ENCODE results near the gene RANBP1. TPM values are rescaled to one million over a fixed set of nuclear protein-coding genes. Genes with fewer than 3 reads are reported as not detected.

RANBP1 gene
- total RNA-seq, 4 donors from 2014 or later = 135 to 238 (median 176) TPM

DNA sequence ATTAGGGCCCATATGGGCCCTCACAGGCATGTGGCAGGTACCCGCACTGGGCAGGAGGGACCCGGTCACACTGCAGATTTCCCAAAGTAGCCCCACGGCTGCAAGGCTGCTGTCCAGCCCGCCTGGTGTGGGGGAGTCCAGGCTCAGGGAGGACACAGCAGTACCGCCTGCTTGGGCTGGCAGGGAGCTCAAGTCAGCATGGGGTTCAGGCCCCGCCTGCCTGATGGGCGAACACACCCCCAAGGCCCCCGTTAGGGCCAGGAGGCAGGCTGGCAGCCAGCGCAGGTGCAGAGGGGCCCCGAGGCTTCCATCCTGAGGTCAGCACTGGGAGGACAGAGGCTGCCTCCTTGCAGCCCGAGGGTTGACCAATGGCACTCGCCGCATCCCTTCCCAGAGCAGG, 21.2 kb downstream of the RANBP1 start:
- Histone ChIP-seq H3K4me1 (peaks cover 0 to 82% (median 56%) of the 10 kb centered on the region in 4 donors), H3K4me3 (no peak overlapping the region), H3K27me3 (no peaks in the 10 kb centered on the region), H3K36me3 (peaks cover 0 to 33% (median 0%) of the 10 kb centered on the region in 3 donors), H3K27ac (peak overlapping the region; percentile 46 to 94 (median 69)), H3K9me3 (no peaks in the 10 kb centered on the region)
- WGBS, 2 donors = 78 to 82% methylated on average over 7 to 10 of the region's 13 CpGs
- TF ChIP-seq POLR2A (IDR thresholded peaks at IDR 0.05) (no peak), EP300 (IDR thresholded peaks at IDR 0.05) (no peak)
- TF ChIP-seq, protein P1, sequence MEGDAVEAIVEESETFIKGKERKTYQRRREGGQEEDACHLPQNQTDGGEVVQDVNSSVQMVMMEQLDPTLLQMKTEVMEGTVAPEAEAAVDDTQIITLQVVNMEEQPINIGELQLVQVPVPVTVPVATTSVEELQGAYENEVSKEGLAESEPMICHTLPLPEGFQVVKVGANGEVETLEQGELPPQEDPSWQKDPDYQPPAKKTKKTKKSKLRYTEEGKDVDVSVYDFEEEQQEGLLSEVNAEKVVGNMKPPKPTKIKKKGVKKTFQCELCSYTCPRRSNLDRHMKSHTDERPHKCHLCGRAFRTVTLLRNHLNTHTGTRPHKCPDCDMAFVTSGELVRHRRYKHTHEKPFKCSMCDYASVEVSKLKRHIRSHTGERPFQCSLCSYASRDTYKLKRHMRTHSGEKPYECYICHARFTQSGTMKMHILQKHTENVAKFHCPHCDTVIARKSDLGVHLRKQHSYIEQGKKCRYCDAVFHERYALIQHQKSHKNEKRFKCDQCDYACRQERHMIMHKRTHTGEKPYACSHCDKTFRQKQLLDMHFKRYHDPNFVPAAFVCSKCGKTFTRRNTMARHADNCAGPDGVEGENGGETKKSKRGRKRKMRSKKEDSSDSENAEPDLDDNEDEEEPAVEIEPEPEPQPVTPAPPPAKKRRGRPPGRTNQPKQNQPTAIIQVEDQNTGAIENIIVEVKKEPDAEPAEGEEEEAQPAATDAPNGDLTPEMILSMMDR (IDR thresholded peaks at IDR 0.05) = no peak
- DNase-seq (ENCODE audit: low spot score in 2 of 2) = no peak

DNA sequence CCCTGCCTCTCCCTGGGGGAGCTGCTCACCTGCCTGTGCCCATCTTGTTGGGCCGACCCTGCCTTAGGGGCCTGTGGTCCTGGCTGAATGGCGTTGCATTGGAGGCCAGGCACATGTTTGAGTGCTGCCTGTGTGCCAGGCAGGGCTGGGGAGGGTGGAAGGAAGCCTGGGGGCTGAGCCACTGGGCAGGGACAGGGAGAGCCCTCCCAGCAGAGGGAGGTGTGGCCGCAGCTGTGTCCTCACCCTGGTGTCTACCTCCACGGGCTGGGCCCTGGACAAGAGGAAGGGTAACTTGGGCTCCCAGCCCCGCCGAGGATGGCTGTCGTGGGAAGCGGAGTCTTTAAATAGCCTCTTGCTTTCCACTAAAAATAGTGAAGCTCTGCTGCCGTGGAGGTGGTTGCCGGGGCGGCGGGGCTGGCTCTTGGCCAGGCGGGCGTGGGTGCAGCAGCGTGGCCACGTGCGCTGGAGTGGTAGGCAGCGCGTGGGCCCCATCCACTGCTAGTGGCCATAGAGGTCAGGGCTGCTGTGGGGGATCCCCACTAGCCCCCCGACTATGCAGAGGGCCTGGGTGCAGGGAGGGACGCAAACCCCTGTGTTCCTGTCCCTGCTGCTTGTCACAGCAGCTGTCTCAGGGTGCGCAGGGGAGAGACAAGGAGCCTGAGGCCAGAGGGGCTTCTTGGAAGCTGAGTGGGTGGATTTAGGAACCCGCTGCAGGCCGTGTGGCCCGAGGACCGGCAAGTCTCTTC, 21.9 kb downstream of the RANBP1 start:
- H3K9me3 ChIP-seq = no peaks in the 10 kb centered on the region
- H3K4me3 ChIP-seq = no peak overlapping the region
- H3K4me1 ChIP-seq = peaks cover 0 to 76% (median 49%) of the 10 kb centered on the region in 4 donors
- 28 to 33% methylated on average over 21 to 26 of the region's 26 CpGs for WGBS, 2 donors
- peaks cover 0 to 41% (median 0%) of the 10 kb centered on the region in 3 donors for H3K36me3 ChIP-seq
- peak in 1 of 2 donors; percentile 22 for TF ChIP-seq EP300 (IDR thresholded peaks at IDR 0.05)
- TF ChIP-seq, protein P1 (IDR thresholded peaks at IDR 0.05) = no peak
- DNase-seq (ENCODE audit: low spot score in 2 of 2) = no peak
- peak overlapping the region; percentile 46 to 94 (median 69) for H3K27ac ChIP-seq
- no peaks in the 10 kb centered on the region for H3K27me3 ChIP-seq

DNA sequence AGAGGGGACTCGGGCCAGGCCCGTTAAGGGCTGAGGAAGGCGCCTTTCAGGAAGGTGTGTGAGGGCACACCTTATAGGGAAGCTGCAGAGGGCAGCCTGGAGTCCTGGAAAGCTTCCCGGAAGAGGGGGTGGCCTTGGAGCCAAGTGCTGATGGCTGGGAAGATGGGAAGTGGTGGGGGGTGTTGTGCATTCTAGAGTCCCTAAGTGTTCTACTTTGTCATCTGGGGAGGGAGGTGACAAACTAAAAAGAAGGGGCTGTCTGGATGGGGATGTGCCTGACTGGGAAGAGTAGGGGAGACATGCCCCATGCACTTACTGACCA, 22.5 kb downstream of the RANBP1 start:
- Histone ChIP-seq H3K36me3 (peaks cover 0 to 46% (median 0%) of the 10 kb centered on the region in 3 donors), H3K27ac (peak overlapping the region; percentile 14 to 94 (median 54)), H3K4me3 (no peak overlapping the region), H3K9me3 (no peaks in the 10 kb centered on the region), H3K4me1 (peaks cover 0 to 71% (median 46%) of the 10 kb centered on the region in 4 donors), H3K27me3 (no peaks in the 10 kb centered on the region)
- TF ChIP-seq POLR2A (IDR thresholded peaks at IDR 0.05) (no peak), EP300 (IDR thresholded peaks at IDR 0.05) (no peak)
- TF ChIP-seq, protein P1 (IDR thresholded peaks at IDR 0.05) = no peak
- no peak for DNase-seq (ENCODE audit: low spot score in 2 of 2)
- 41 to 50% methylated on average over 4 of the region's 4 CpGs for WGBS, 2 donors

DNA sequence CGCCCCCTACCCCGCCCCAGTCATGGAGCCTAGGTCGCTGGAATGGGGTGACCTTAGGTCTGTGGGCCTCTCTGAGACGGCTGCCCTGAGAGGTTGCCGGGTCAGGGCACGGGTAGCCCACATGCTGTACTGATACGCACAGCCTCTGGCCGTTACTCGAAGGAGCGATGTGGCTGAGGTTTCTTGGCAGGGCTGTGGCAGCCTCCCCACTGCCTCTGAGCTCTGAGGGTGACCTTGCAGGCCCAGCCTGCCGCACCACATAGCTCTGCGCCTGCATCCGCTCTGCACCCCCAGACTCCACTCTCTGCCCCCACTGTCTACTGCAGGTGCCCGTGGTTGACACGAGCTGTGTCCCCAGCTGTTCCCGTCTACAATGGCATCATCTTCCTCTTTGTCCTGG, 23.0 kb downstream of the RANBP1 start:
- 83 to 88% methylated on average over 7 to 16 of the region's 16 CpGs for WGBS, 2 donors
- DNase-seq (ENCODE audit: low spot score in 2 of 2) = no peak
- Histone ChIP-seq H3K27ac (peak overlapping the region; percentile 5 to 94 (median 54)), H3K4me1 (peaks cover 0 to 66% (median 44%) of the 10 kb centered on the region in 4 donors), H3K36me3 (peaks cover 0 to 51% (median 0%) of the 10 kb centered on the region in 3 donors), H3K27me3 (no peaks in the 10 kb centered on the region), H3K4me3 (no peak overlapping the region), H3K9me3 (no peaks in the 10 kb centered on the region)
- TF ChIP-seq, protein P1 (IDR thresholded peaks at IDR 0.05) = no peak
- TF ChIP-seq EP300 (IDR thresholded peaks at IDR 0.05) = peak in 1 of 2 donors; percentile 11

DNA sequence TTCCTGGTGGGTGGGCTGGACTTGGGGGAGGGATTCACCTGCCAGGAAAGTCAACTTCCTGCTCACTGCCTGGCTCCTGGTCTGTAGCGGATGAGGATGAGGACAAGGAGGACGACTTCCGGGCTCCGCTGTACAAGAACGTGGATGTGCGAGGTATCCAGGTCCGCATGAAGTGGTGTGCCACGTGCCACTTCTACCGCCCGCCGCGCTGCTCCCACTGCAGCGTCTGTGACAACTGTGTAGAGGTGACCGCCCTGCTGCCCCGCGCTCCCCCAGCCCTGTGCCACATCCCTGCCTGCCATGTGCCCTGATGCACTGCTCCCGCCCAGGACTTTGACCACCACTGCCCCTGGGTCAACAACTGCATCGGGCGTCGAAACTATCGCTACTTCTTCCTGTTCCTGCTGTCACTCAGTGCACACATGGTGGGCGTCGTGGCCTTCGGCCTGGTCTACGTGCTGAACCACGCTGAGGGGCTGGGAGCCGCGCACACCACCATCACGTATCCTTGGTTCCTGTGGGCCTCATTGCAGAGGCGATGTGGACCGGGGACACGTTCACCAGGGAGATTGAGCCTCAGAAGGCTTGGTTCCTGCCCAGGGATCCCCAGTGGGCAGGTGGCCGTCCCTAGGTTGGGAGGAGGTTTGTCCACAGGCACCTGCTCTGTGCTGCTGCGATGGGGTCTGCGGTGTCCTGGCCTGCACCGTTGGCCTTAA, 23.6 kb downstream of the RANBP1 start:
- Histone ChIP-seq H3K4me3 (no peak overlapping the region), H3K4me1 (peaks cover 0 to 59% (median 37%) of the 10 kb centered on the region in 4 donors), H3K27me3 (no peaks in the 10 kb centered on the region), H3K9me3 (no peaks in the 10 kb centered on the region), H3K27ac (peak overlapping the region; percentile 23 to 94 (median 60)), H3K36me3 (peaks cover 0 to 58% (median 0%) of the 10 kb centered on the region in 3 donors)
- no peak for DNase-seq (ENCODE audit: low spot score in 2 of 2)
- WGBS, 2 donors = 92 to 94% methylated on average over 30 to 35 of the region's 36 CpGs
- TF ChIP-seq POLR2A (IDR thresholded peaks at IDR 0.05) = no peak
- TF ChIP-seq, protein P1 (IDR thresholded peaks at IDR 0.05) = no peak
- TF ChIP-seq EP300 (IDR thresholded peaks at IDR 0.05) = no peak

All from tibial nerve (tissue), 4 donors.